ENCODE data around the gene PRX.

GRCh38 chr19:40425450-40426287, 12.5 kb upstream of the PRX start, which contains the start of gene SERTAD1:
- TF ChIP-seq CTCF (IDR thresholded peaks at IDR 0.05; ENCODE audit: low read depth, low read length, missing input control) (peak; percentile 39), MAX (IDR thresholded peaks at IDR 0.05) (peak; percentile 94), GABPA (IDR thresholded peaks at IDR 0.05 in 1 of 2, conservative IDR thresholded peaks at IDR 0.05 in 1 of 2) (peak in 1 of 2 donors; percentile 64), REST (IDR thresholded peaks at IDR 0.05) (peak; percentile 86), NR2F2 (IDR thresholded peaks at IDR 0.05) (no peak), TAF1 (conservative IDR thresholded peaks at IDR 0.05) (peak; percentile 97), SP1 (IDR thresholded peaks at IDR 0.05) (peak; percentile 97), JUND (IDR thresholded peaks at IDR 0.05) (peak; percentile 22 to 23)
